Jurkat, Clone E6-1 (cell line): ENCODE data around the gene CACNA2D3.

Experiments used
- DNase-seq: peaks from one replicate; pipeline ENCODE4 v3.0.0-alpha.2; 2011; ENCODE audit warnings: low read depth, low spot score
- H3K4me3 ChIP-seq: 2 replicates; pipeline ENCODE4 v1.5.1; 2011; ENCODE audit warnings: mild to moderate bottlenecking, low read length, control low read depth, moderate library complexity

CACNA2D3 gene

DNA sequence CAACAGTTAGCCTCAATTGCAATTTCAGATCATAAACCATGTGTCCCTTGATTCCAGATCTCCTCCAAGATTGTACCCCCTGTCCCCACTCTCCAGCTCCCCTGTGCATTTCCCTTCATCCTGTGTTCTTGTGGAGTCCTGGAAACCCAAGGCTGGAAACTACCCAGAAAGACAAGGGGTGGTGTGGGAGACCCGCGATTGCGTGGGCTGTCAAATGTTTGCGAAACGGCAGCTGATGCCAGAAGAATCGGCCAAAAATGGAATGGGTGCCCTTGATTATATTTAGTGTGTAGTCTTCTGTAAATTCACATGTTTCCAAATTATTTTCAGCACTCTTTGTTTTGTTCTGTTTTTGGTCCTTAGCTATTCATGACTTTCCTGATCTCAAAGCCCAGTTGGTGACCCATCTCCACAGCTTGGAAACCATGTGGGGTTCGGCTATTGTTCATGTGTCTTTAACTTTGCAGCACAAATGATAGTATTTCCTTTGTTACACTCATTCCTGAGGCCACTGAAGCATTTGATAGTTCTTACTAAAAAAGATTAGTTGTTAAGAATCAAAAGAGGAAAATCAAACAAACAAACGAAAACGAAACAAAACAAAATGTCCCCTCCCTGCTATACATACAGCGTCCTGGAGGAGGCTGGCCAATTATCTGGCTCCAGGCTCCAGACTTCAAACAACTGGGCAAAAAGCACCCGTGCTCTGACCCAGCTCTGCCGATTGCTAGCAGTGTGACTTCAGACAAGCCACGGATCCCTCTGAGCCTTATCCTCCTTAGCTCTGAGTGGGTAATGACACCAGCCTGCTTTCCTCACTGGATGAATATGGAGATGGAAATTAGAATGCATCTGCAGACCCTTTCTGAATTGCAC is 120.9 kb downstream of the CACNA2D3 start:
- DNase-seq: peak; percentile 7
- H3K4me3 ChIP-seq: peak overlapping the region; percentile 25

- DNase-seq: no peak
- no peak overlapping the region; the same call in 1 of the 2 replicates for H3K4me3 ChIP-seq
These were observed 121.8 kb downstream of the CACNA2D3 start for GRCh38 chr3:54243960-54244682.

DNA sequence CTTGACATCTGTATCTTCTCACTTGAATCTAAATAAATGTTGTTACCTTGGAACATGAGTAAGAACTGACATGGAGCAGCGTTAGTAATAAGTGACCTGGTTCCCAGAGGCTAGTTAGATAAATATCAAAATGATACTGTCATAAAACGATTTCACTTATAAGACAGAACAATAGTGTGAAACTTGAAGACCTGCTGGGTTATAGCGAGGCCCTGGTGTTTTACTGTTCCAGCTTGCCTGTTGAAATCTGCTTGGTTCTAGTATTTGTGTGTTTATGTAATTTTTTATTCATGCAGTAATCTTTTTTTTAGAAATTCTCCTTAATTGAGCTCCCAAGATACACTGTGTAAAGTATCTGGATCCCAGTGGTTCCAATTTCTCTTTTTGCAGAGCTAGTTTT is 129.4 kb downstream of the CACNA2D3 start:
- DNase-seq: no peak
- no peak overlapping the region for H3K4me3 ChIP-seq

DNA sequence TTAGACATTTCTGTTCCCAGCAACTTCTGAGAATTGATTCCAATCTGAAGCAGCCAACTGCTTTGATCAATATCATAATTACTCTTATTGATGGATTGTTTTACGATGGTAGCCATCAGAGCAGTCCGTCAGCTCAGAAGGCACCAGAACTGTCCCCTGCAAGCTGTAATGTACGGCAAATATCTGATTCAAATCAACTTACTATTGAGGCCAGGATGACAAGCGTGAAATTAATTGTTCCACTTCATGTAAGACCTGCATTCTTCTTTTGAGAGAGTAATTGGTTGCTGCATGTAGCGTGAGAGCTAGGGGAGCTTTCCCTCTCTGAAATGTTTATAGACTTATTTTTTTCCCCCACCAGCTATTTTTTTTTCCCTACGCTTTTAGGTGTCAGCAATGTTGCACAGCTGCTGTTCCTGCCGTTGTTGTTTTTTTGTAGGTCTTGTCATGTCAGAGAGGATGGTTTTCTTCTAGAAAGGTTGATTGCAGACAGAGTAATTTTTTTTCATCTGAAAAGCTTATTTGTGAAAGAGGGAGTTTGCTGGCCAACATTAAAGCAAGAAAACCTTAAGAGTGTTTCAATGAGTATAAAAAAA is 134.9 kb downstream of the CACNA2D3 start:
- H3K4me3 ChIP-seq: no peak overlapping the region
- no peak for DNase-seq

GRCh38 chr3:54259636-54260035 is 137.3 kb downstream of the CACNA2D3 start:
- H3K4me3 ChIP-seq: no peak overlapping the region
- DNase-seq: no peak

- H3K4me3 ChIP-seq: no peak overlapping the region
- DNase-seq: no peak
These were observed 138.8 kb downstream of the CACNA2D3 start for GRCh38 chr3:54261141-54261540.

DNA sequence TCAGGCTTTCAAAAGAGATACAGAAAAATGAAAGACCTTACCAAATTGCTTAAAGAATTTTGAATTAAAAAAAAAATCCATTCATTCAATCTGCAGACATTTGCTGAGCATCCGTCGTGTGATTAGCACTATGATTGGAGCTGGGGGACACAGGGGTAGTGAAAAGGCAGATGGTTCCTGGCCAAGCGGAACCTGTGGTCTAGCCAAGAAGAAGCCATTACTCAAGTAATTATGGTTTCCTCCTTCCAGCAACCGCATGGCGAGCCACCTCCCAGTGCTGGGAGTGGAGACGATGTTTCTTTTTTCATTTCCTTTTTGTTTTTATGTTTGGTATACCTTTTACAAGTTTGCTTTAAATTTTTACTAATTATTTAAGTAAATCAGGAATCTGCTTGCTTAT is 140.2 kb downstream of the CACNA2D3 start:
- DNase-seq: peak; percentile 49
- no peak overlapping the region for H3K4me3 ChIP-seq

- DNase-seq: no peak
- no peak overlapping the region for H3K4me3 ChIP-seq
These were observed 140.6 kb downstream of the CACNA2D3 start for GRCh38 chr3:54262946-54263345.

GRCh38 chr3:54264050-54264449 is 141.7 kb downstream of the CACNA2D3 start:
- H3K4me3 ChIP-seq: no peak overlapping the region
- peak; percentile 14 for DNase-seq

DNA sequence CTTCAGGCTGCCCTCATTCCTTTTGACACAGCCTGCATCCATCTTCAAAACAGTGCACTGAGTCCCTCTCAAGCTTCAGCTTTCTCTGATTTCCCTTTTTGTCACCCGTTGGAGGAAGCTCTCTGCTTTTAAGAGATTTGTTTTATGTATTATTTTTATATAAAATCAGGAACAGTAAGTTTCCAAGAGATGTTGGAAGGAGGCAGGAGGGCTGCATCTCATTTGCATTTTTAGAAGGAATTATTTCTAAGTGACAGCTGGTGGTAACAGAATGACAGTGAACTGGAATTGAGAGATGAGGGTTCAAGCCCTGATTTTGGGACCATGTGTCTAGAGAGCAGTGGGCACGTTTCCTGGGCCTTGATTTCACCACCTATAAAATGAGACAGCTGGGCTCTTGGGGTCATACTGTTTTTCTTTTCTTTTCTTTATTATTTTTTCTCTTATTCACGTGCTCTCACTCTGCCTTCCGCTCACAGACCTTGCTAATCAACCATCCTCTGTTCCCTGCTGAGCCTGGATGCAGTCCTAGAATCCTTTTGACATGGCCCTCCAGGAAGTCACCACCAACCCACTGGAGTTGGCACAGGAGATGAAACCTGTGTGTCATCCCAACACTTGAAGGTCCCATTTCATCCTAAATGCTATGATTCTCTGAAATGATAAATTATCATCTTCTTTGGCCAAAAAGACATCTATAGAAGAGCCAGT is 148.6 kb downstream of the CACNA2D3 start:
- no peak for DNase-seq

GRCh38 chr3:54273791-54274190 is 151.4 kb downstream of the CACNA2D3 start:
- DNase-seq: no peak
- no peak overlapping the region for H3K4me3 ChIP-seq

More for the DNA sequence above, 148.6 kb downstream of the CACNA2D3 start:
- no peak overlapping the region for H3K4me3 ChIP-seq

DNA sequence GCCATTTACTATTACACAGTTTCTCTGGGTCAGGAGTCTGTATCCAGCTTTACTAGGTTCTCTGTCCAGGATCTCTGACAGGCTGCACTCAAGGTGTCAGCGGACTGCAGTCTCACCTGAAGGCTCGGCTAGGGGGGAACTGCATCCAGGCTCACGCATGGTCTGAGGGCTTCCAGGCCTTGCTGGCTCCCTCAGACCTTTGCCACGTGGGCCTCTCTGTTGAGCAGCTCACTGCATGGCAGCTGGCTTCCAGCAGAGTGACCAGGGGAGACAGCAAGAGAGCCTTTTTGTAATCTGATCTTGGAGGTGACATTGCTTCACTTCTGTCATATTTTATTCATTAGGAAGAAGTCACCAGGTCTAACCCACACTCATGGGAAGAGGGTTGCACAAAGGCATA is 152.3 kb downstream of the CACNA2D3 start:
- no peak overlapping the region for H3K4me3 ChIP-seq
- DNase-seq: no peak

DNA sequence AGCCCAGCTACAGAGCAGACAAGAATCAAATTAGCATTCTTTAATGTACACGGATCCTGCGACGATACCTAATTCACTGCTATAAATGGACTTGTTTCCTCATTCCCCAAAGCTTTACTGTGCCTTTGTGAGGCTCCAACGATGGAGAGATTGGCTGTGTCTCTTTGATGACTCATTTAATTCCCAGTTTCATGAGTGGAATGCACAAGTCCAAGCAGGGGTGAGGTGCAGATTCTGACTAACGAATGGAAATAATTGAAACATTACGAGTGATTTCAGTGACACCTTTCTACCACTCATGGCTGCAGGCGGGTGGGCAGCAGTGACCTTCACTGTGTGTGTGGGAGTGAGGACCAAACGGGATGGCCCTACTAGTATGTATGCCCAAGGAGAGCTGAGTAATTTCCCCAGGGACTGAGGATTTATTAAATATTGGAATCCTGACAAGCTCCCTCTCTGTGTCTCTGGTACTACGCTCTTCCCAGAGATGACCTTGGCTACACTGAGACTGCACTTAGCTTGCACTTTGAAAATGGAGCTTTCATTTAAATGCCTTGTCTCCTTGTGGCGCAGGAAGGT is 156.7 kb downstream of the CACNA2D3 start:
- H3K4me3 ChIP-seq: no peak overlapping the region
- DNase-seq: no peak

DNA sequence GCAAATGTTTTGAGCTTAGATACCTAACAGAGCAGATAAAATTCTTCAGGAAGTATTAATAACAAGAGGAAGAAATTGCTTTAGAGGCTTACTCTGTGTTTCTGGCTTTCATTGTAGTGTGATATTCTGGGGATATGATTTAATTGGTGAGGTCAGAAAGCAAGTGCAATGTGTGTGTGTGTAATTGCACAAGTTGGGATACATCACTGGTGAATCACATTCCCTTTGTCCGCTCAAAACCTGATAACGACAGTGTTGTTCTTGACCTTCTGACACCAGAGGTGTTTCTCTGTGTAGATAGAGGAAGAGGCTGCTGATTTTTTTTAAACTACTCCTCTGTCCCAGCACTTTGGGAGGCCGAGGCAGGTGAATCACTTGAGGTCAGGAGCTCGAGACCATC is 161.1 kb downstream of the CACNA2D3 start:
- DNase-seq: no peak
- no peak overlapping the region for H3K4me3 ChIP-seq

GRCh38 chr3:54294214-54294613 is 171.9 kb downstream of the CACNA2D3 start:
- no peak overlapping the region for H3K4me3 ChIP-seq
- peak; percentile 9 for DNase-seq

GRCh38 chr3:54296531-54296930 is 174.2 kb downstream of the CACNA2D3 start:
- H3K4me3 ChIP-seq: no peak overlapping the region
- DNase-seq: no peak

DNA sequence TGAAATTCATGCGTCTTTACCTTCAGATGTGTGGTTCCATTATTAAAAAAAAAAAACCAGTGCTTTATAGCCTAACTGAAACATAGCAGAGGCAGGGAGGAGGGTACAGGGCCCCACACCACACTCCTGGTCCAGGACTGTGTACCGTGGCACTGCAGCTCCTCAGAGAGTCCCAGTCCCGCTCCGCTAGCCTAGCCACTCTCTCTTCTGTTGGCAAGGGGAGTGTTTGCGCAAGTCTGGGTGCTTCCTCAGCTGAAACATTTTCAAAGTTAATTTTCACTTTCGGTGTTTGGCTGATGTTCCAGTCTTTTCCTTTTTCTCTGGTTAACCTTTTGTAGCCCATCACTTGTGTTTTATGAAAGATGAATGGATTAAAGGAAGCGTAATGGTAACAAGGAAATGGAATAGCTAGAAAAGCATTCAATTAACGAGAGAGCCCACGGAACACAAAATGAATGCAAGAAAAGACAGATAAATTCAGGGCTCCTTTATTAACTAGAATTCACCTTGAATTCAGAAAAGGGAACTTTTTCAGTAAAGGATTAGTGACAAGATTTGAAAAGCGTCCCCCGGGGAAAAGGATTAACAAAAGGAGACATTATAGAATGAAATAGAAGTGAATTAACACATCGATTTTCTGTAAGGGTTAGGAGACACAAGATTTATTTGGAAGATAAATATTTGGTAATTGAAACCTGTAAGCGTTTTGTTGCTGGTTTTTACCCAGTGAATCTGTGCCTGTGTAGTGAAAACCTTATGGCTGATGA is 177.0 kb downstream of the CACNA2D3 start:
- no peak for DNase-seq
- H3K4me3 ChIP-seq: no peak overlapping the region
